Esophagus muscularis mucosa (tissue), 4 donors: ENCODE results near the gene GSTA2.

Experiments
- EP300 ChIP-seq: sonication (generic); formaldehyde crosslinking; IDR thresholded peaks from one replicate; pipeline ENCODE4 v1.6.1; 2017; ENCODE audit warnings: antibody characterized with exemption
- POLR2A ChIP-seq: fragments of 450-650 bp; IDR thresholded peaks from one replicate; pipeline ENCODE4 v1.6.1; 2017; ENCODE audit warnings: antibody characterized with exemption, moderate library complexity, mild to moderate bottlenecking, low read depth
- POLR2AphosphoS5 ChIP-seq, 2 donors: sonication (generic); formaldehyde crosslinking; IDR thresholded peaks; one replicate each; pipeline ENCODE4 v1.6.1; 2017; ENCODE audit warnings: antibody characterized with exemption in 2 of 2
- TF ChIP-seq, protein P1 (sequence below), 3 experiments: fragments of 200-600 bp in 2 of 3; fragments of 450-650 bp in 1 of 3; sonication (generic) in 2 of 3; IDR thresholded peaks; one replicate each; pipeline ENCODE4 v1.5.1; 2017 to 2019; ENCODE audit warnings: antibody characterized with exemption in 3 of 3, mild to moderate bottlenecking in 2 of 3, moderate library complexity in 1 of 3

DNA sequence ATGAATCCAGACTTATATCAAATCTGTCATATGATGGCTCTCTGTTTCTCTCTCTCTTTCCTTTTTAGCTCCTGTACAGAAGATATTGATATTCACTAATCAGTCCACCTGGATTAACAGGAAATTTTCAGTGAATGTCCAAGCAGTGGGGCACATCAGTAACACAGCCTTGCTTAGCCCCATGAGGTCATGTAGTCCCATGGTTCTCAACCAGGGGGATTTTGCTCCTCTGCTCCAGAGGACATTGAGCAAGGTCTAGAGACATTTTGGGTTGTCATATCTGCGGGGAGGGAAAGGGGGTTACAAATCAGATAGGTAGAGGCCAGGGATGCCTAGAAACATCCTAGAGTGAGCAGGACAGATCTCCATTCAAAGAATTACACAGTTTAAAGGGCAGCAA is 39.5 kb upstream of the GSTA2 start:
- no peak for TF ChIP-seq POLR2A
- TF ChIP-seq, protein P1, sequence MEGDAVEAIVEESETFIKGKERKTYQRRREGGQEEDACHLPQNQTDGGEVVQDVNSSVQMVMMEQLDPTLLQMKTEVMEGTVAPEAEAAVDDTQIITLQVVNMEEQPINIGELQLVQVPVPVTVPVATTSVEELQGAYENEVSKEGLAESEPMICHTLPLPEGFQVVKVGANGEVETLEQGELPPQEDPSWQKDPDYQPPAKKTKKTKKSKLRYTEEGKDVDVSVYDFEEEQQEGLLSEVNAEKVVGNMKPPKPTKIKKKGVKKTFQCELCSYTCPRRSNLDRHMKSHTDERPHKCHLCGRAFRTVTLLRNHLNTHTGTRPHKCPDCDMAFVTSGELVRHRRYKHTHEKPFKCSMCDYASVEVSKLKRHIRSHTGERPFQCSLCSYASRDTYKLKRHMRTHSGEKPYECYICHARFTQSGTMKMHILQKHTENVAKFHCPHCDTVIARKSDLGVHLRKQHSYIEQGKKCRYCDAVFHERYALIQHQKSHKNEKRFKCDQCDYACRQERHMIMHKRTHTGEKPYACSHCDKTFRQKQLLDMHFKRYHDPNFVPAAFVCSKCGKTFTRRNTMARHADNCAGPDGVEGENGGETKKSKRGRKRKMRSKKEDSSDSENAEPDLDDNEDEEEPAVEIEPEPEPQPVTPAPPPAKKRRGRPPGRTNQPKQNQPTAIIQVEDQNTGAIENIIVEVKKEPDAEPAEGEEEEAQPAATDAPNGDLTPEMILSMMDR (IDR thresholded peaks at IDR 0.05) = no peak
- TF ChIP-seq POLR2AphosphoS5 (IDR thresholded peaks at IDR 0.05) = no peak
- TF ChIP-seq EP300 = no peak
